HG03095 (cell line): ENCODE measurements around the gene FBXO5.
"Not testable (repeated sequence)": the region's sequence is repeated elsewhere in the genome, so short reads cannot be mapped to it uniquely, and the experiment has no call there.

Experiments
- ATAC-seq: cut with Tn5 transposase; IDR thresholded peaks from one replicate; pipeline ENCODE4 v1.9.1; 2021; ENCODE audit warnings: moderate library complexity; ENCODE audit not compliant: unreplicated experiment

Gene FBXO5

GRCh38 chr6:152993431-152993830 is 10.6 kb upstream of the FBXO5 start:
- ATAC-seq = no peak

DNA sequence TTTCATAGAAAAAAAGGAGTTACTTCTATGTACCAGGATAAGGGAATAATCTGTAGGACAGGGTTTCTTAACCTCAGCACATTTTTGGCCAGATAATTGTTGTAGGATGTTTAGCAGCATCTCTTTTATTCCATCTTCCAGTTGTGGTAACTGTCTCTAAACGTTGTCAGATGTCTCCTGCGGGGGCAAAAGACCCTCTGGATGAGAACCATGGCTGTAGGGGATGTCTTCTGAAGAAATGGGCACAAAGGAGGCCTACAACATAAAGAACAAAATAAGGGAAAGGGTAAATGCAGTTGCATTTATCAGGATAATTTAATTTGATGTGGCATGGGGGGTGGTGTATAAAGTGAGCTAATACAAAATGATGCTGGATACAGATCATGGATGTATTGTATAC is 4.1 kb upstream of the FBXO5 start:
- no peak for ATAC-seq

GRCh38 chr6:152985300-152985699 is 2.5 kb upstream of the FBXO5 start:
- not testable (repeated sequence) for ATAC-seq

DNA sequence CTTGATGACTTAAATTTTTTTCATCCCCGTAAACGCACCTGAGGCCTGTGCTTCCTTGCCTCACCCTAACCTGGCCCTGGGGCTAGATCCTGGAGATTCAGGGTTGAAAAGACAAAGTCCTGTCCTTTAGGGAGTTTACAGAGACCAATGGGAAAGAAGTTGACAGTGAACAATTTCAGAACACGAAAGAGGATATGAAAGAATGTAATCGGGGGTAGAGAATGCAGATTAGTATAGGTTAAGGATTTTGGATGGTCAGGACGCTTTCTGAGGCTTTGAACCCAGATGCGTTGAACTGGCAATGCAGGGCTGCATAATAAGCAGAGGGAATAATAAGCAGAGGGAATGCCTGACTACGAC is 1.7 kb upstream of the FBXO5 start:
- ATAC-seq = peak; percentile 33

DNA sequence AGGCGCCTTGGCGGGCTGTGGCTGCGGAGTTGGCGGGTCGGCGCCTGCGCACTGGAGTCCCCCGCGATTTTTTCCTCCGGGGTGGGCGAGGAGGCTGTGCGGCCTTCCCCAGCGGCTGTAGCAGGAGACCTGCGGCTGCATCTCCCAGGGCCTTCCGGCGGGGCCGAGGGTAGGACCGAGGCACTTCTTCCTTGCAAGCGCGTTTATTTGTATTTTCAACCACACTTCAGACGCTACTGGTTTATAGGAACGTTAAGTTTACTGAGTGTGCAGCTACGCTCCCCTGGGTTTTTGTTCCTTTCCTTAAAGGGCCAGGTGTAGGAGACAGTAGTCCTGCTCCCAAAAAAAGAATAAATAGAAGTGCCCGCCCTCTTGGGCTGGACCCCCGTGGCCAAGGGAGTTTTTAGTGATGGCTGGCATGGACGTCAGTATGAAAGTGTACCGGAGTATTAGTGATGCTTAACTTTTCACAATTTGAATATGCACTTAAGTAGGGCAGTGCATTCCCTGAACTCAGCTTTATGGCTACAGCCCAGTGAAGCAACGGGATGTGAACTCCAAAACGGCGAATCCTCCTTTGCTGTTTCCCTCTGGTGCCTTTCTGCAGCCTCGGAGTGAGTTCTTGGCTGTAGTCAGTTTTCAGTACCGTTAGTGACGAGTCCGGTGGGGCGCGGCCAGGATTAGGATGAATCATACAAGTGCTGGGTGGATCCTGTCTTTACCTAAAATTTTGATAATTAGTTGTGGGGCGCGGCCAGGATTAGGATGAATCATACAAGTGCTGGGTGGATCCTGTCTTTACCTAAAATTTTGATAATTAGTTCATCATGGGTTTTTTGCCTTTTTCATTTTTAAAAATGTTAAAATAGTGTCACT is 1.0 kb upstream of the FBXO5 start:
- peak; percentile 20 for ATAC-seq

GRCh38 chr6:152981989-152982903 is 595 bp downstream of the FBXO5 start:
- no peak for ATAC-seq

DNA sequence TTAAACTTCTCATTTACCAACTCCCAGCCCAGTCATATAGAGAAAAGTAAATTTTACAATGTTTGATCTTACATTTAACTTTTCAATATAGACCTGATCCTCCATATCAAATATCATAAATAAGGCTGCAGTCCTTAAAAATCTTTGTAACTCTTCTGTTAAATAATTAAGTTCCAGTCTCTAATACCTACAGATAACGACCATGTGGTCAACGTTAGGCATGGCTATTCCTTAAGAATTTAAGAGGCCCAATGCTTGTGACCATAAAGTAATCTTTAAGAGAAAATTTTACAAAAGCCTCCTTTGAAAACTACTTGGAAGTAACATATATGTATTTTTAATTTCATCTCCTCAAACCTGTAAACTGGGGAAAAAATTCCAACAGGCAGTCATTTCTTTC is 1.6 kb downstream of the FBXO5 start:
- no peak for ATAC-seq

- no peak for ATAC-seq
Observed at GRCh38 chr6:152980656-152981055, 2.2 kb downstream of the FBXO5 start.

DNA sequence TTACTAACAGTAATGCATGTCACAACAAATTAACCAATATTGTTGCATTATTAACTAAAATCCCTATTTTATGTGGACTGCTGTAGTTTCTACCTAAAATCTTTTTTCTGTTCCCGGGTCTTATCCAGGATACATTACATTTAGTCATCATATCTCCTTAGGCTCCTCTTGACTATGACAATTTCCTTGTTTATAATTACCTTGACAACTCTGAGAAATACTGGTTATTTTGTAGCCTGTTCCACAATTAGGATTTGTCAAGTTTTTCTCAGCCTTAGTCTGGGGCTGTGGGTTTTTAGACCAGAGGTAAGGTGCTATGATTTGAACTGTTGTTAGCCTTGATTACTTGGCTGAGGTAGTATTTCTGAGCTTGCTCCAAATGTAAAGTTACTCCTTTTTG is 3.7 kb downstream of the FBXO5 start:
- no peak for ATAC-seq

DNA sequence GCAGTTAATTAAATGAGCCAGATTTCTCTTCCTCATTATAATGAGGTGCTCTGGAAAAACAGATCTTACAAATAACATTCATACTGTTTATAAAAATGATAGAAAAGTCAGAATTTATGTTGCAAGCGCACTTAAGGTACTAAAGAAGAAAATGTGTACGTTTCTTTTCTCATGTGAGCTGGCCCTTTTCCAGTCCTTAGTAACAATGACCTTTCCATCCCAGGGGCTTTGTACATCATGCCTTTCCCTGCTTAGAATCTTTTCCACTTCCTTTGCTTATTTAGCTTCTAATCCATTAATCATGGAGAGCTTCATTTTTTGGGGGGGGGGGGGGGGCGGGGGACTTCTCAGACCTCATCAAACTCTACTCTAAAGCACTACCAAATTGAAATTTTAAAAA is 4.8 kb downstream of the FBXO5 start:
- ATAC-seq = no peak

- ATAC-seq = no peak
Observed at GRCh38 chr6:152977556-152977955, 5.3 kb downstream of the FBXO5 start.

GRCh38 chr6:152976749-152977148 is 6.1 kb downstream of the FBXO5 start:
- no peak for ATAC-seq

GRCh38 chr6:152975204-152975915 is 7.5 kb downstream of the FBXO5 start:
- ATAC-seq = no peak

GRCh38 chr6:152973916-152974315 is 8.9 kb downstream of the FBXO5 start:
- no peak for ATAC-seq

- no peak for ATAC-seq
Observed at GRCh38 chr6:152969688-152970418, 13.0 kb downstream of the FBXO5 start.

DNA sequence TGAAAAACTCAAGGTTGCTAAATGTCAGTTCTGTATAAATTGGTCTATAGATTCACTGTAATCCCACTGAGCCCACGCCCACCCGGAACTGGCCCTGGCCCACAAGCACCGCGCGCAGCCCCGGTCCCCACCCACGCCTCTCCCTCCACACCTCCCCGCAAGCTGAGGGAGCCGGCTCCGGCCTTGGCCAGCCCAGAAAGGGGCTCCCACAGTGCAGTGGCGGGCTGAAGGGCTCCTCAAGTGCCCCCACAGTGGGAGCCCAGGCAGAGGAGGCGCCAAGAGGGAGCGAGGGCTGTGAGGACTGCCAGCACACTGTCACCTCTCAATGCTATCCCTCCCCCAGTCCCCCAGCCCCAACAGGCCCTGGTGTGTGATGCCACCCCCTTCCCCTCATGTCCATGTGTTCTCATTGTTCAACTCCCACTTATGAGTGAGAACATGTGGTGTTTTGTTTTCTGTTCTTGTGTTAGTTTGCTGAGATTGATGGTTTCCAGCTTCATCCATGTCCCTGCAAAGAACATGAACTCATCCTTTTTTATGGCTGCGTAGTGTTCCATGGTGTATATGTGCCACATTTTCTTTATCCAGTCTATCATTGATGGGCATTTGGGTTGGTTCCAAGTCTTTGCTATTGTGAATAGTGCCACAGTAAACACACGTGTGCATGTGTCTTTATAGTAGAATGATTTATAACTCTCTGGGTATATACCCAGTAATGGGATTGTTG is 16.5 kb downstream of the FBXO5 start:
- not testable (repeated sequence) for ATAC-seq

DNA sequence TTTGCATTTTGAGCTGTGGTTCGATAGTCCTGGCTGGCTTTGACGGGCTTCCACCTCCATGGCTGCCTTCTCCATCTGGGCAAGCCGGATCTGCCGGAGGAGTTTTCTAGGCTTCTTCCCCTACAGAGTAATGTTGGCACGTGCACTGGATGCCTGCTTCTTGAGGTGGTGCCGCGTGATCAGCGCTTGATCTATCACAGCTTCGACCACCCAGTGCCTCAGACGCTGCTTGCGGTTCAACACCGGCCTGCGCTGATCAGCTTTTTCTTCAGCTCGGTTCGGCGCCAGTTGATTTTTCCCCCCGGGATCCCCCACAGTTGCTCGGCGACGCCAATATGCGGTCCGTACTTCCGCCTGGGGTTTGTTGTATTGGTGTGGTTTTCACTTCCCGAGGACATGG is 23.5 kb downstream of the FBXO5 start:
- no peak for ATAC-seq

GRCh38 chr6:152957796-152958195 is 25.0 kb downstream of the FBXO5 start:
- no peak for ATAC-seq

GRCh38 chr6:152954443-152954842 is 28.4 kb downstream of the FBXO5 start:
- no peak for ATAC-seq
